HG02973 (cell line): ENCODE measurements around the gene TMEM213.
"Not testable (repeated sequence)": the region's sequence is repeated elsewhere in the genome, so short reads cannot be mapped to it uniquely, and the experiment has no call there.

ENCODE experiments used
- ATAC-seq: cut with Tn5 transposase; IDR thresholded peaks from one replicate; pipeline ENCODE4 v1.9.1; 2021; ENCODE audit warnings: moderate library complexity; ENCODE audit not compliant: unreplicated experiment

Gene TMEM213

DNA sequence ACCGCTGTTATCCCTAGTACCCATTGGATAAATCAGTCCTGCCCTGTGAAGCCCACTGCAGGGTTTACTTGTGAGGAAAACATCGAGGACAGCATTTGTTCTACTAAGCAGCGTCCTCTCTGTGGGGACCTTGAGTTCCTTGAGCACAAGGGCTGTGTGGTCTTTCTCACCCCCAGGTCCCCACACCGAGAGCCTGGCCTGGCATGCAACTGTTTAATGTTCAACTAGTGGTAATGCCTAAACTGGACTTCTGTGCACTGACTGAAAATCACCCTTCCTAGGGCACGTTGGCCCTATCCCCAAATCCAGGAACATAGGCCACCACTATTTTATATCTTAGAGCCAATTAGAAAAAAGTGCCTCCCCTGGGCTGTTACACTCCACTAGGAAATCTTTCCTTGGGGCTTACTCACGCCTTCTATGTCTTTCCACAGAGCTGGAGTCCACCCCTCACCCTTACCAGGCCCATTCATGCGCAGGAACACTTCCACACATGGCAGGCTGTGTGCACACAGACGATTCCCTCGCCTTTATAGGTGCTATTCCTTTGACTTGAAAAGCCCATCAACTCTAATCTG is 1.7 kb upstream of the TMEM213 start:
- ATAC-seq, result no peak

DNA sequence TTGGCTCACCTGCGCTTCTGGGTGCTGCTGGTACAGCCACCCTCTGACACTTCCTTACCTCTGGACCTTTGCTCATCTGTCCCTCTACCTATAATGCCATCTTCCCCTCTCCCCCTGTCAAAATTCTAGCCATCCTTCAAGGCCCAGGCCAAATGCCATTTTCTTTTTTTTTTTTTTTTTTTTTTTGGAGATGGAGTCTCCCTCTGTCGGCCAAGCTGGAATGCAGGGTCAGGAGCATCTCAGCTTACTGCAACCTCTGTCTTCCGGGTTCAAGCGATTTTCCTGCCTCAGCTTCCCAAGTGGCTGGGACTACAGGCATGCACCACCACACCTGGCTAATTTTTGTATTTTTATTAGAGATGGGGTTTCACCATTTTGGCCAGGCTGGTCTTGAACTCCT is 748 bp upstream of the TMEM213 start:
- not testable (repeated sequence) for ATAC-seq

DNA sequence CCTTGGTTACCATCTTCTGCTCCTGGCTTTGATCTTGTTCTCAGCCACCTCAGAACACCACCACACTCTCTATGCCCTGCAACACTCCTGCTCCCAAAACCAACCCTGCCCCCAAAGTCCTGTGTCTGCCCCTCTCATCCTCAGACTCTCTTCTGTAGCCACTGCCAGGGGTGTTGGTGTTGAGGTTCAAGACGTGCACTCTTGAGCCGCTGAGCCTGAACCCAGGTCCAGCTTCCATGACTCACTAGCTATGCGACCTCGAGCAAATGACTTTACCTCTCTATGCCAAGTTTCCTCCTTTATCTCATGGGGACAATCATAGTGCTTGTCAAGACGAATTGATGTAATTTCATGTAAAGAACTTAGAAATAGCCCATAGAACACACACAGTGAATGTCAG is 1.0 kb downstream of the TMEM213 start:
- no peak for ATAC-seq

DNA sequence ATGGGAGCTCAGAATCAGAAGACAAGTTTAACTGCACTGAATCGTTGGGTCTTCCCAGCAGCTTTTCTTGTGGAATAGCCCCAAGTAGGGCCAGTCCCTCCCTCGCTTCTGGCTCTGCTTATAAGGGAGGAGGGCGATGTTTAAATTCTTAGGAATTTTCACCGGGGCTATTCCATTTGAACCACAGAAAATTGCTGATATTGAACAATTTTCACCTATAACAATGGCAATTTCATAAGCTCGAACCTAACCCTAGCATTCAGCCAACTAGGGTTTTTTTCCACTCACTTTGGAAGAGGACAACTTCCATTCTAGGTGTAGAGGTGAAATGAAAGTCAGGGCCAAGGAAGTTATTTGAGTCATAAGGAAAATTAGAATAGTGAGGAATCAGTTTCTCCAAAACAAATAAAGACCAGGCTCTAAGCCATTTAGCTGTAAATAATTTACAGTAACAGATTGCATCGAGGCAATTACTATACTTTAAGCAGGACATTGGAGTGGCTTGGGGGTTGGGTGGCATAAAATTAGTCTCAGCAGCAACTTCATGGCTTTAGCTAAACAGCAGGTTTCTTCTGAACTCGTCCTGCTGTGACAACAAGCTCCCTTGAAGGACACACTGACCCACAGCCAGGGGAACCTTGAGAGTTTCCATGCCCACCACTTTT is 1.7 kb downstream of the TMEM213 start:
- ATAC-seq, result no peak

DNA sequence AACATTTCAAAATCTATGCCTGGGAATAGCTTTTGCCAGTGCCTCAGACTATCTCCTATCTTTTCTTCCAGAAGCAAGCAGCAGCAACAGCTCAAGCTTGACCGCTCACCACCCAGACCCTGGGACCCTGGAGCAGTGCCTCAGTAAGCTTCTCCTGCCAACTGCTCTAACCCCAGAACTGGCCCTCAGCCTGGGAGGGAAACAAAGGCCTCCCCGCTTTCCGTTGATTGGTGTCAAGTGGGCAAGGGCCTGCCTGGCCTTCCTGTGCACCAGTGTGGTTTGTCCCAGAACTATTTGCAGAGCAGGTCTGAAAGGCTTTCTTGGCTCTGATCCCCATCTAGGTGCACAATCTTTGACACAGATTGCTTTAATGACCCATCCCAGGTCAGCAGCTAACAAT is 3.5 kb downstream of the TMEM213 start:
- no peak for ATAC-seq

DNA sequence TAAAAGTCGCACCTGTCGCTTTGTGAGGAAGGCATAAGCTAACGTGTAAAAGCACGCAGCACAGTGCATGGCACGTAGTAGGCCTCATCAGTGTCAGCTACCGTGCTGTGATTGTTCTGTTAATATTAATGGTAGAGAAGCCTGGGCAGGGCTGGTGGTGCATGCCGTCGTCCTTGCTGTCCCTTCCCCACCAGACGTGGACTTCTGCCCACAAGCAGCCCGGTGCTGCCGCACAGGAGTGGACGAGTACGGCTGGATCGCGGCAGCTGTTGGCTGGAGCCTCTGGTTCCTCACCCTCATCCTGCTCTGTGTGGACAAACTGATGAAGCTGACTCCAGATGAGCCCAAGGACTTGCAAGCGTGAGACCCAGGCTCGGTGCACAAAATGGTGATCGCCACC is 4.9 kb downstream of the TMEM213 start:
- ATAC-seq, result no peak

DNA sequence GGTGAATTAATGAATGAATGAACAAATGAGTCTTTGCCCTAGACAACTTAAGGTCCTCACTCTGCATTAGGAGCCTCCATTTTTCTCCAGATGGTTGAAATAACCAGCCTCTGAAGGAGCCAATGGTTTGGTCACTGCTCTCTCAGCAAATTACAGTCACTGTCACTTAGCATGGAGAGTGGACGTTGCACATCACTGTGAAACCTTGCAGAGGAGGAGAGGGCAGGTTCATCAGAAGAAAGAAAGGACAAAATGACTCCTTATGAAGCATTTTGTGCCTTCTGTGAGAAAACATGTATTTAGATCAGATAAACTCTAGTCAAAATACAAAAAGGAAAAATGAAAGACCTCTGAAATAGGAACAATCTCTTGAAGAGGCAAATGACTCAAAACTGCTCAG is 6.8 kb downstream of the TMEM213 start:
- ATAC-seq, result no peak

DNA sequence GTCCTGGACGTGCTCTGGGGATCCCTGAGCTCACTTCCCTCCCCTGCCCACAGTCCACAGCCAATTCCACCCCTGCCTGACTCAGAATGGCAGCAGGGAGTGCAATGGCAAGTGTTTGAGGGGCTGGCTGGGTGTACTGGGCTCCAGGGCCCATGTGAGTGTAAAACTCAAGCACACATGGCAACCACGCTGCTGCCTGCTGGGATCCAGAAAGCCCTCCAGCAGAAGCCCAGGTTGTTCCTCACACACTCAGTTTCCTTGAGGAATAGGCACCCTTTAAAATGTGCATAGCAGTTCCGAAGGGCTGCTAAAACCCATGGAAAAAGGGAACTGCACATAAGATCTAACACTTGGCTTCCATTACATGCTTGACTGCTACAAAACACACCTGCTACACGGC is 11.6 kb downstream of the TMEM213 start:
- ATAC-seq, result no peak

DNA sequence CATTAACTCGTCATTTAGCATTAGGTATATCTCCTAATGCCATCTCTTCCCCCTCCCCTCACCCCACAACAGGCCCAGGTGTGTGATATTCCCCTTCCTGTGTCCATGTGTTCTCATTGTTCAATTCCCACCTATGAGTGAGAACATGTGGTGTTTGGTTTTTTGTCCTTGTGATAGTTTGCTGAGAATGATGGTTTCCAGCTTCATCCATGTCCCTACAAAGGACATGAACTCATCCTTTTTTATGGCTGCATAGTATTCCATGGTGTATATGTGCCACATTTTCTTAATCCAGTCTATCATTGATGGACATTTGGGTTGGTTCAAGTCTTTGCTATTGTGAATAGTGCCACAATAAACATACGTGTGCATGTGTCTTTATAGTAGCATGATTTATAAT is 13.5 kb downstream of the TMEM213 start:
- ATAC-seq, result not testable (repeated sequence)

DNA sequence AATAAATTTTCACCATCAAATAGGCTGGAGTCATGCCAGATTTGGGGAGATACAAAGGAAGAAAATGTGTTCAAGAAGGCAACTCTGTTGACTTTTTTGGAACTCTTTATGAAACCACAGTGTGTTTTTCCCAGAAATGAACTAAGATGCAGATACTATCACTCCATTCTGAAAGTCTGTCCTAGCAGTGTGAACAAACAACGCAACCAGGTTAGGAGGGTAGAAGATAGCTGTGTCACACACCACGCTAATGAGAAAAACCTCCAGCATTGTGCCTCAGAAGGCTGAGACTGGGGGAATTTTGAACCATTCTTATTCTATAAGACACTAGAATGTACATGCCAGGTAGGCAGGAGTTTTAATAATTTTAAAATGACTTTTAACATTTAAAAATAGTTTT is 16.2 kb downstream of the TMEM213 start:
- no peak for ATAC-seq

DNA sequence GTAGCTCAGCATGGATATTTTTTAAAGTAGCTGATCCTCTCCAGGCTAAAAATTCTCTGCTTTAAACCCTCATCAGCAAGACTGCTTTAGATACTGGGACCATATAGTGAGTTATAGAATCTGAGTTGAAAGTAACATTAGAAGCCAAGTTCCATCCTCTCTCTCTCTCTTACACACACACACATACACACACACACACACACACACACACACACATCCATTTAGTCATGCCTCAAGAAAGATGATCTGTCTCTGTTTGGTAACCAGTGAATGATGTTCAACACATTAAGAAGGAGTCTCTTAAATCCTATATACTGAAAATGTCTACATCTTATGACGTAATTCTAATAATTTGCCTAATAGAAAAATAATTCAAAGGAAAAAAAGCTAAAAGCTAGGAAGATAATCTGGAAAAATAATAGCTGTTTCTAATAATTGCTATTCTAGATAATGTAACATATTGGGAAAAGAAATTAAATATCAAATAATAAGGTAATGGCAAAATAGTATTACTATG is 17.1 kb downstream of the TMEM213 start:
- ATAC-seq, result no peak

DNA sequence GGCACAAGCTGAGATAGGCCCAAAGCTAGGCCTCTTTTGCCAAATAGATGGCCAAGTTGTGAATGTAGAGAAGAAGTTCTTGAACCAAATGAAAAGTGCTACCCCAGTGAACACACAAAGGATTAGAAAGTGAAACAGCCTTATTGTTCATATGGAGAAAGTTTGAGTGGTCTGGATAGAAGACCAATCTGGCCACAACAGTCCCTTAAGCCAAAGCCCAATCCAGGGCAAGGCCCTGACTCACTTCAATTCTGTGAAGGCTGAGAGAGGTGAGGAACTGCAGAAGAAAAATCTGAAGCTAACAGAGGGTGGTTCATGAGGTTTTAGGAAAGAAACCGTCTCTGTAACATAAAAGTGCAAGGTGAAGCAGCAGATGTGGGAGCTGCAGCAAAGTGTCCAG is 18.9 kb downstream of the TMEM213 start:
- ATAC-seq, result no peak

DNA sequence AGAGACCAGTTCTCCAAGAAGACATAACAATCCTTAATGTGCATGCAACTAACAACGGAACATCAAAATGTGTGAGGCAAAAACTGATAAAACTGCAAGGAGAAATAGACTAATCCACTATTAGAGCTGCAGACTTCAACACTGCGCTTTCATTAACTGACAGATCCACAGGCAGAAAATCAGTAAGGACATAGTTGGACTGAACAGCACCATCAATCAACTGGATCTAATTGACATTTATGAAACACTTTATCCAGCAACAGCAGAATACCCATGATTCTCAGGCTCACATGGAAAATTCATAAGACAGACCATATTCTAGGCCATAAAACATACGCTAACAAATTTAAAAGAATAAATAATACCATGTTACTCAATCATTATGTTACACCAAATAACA is 21.8 kb downstream of the TMEM213 start:
- no peak for ATAC-seq

DNA sequence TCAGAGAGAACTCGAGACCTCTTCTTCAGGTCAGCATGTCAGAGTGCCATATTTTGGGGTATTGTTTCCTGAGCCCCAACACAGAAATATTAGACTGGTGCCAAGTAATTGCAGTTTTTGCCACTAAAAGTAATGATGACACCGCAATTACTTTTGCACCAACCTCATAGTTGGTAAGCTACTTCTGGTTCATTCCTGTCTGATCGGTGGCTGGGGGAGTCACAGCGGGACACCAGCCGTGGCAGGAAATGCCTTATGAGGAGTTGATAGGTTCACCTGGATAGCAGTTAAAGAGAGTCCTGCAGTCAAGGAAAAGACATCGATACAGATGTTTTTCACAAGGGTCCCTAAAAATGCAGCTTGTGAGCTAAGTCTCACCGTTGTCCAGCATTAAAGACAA is 24.1 kb downstream of the TMEM213 start:
- ATAC-seq, result no peak

DNA sequence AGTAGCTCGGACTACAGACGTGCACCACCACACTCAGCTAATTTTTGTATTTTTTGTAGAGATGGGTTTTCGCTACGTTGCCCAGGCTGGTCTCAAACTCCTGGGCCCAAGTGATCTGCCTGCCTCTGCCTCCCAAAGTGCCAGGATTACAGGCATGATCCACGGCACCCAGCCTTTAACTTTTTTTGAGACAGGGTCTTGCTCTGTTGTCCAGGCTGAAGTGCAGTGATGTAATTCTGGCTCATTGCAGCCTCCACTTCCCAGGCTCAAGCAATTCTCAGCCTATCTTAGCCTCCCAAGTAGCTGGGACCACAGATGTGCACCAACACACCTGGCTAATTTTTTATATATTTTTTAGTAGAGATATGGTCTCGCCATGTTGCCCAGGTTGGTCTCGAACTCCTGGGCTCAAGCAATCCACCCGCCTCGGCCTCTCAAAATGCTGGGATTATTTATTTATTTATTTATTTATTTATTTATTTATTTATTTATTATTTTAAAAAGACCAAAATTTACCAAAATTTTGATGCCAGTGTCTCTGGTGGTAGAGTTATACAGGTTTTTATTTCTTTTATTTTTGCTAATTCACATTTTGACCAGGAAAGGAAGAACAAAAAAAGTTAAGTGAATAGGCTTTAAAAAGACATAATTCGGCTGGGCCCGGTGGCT is 25.2 kb downstream of the TMEM213 start:
- ATAC-seq, result no peak

DNA sequence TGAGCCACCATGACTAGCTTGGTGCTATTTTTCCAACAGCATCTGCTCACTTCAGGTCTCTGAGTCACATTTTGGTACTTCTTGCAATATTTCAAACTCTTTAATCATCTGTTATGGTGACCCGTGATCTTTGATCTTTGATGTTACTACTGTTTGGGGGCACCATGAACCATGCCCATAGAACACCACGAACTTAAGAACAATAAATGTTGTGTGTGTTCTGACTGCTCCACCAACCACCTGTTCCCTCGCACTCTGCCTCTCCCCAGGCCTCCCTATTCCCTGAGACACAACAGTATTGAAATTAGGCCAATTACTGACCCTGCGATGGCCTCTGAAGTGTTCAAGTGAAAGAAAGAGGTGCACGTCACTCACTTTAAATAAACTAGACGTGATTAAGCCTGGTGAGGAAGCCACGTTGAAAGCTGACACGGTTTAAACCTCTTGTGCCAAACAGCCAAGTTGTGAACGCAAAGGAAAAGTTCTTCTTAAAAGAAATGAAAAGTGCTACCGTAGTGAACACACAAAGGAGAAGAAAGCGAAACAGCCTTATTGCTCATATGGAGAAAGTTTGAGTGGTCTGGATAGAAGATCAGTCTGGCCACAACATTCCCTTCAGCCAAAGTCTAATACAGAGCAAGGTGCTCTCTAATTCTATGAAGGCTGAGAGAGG is 27.4 kb downstream of the TMEM213 start:
- ATAC-seq, result no peak

DNA sequence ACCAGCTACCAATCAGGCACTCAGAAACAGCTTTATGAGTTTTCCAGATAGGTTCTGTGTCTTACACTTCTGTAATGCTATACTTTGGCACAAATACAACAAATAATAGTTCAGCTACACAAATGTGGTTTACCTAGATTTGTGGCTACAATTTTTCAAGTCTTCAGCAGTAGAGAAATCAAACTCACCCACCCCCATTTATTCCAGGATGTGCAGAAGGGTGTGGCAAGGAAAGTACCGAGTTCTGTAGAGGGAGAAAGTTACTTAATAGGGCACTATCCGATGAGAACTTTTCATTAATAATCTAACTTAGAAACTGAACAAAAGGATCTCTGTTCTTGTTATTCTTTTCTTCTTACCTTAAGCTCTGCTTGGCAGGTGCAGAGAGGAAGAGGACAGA is 30.5 kb downstream of the TMEM213 start:
- ATAC-seq, result no peak

DNA sequence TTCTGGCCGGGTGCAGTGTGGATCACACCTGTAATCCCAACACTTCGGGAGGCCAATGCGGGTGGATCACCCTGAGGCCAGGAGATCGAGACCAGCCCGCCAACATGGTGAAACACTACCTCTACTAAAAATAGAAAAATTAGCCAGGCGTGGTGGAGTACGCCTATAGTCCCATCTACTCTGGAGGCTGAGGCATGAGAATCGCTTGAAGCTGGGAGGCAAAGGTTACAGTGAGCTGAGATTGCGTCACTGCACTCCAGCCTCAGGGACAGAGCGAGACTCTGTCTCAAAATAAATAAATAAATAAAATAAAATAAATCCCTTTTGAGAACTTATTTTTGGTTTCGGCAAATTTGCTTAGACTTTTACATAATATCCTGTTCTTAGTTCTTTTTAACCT is 31.5 kb downstream of the TMEM213 start:
- no peak for ATAC-seq

DNA sequence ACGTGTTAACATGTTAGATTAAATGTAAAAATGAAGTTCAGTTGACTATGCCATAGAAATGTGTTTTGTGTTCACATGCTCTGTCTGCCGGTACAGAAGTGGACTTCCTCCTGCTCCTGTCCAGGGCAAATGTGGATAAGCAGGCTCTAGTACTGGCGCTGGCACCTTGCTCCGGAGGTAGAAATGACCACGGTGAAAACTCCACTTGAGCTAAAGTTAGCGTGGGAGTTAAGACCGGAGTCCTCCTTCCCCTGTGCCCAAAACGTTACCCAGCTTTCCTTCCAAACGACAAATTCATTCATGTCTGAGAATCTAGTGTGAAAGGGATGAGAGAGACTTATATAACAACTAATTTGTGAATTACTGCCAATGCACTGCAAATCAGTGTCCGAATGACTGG is 35.2 kb downstream of the TMEM213 start:
- ATAC-seq, result no peak

DNA sequence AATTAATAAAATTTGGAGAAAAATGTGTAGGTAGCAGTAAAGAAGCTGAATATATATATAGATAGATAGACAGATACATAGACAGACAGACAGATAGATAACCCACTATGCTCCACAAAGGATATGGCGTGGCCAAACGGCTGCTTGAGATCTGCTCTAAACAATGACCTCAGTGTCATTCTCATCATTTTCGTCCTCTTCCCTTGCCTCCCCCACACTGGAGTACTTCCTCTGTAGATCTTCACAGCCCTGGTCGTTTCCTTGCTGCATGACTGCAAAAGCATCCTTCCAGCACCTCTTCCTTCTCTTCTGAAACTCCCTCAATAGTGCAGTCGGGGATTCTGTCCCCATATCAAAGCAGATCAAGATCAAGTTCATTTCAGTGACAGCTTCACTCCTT is 35.8 kb downstream of the TMEM213 start:
- no peak for ATAC-seq

DNA sequence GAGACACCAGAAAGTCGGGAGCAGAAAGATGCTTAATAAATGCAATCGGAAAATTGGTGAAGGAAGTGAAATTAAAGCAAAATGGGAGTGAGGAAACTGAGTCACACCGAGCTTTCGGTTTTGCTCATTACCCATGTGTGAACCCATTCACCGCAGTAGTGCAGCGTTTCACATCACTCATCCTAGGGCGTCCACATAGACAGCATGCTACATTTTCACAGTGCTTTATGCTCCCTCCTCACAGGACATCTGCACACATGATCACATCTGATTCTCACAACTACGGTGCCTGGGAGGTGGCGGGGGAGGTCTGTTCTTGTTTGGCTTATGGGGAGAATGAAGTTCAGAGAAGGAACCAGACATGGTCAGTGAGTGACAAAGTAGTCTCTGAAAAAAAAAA is 36.8 kb downstream of the TMEM213 start:
- no peak for ATAC-seq

DNA sequence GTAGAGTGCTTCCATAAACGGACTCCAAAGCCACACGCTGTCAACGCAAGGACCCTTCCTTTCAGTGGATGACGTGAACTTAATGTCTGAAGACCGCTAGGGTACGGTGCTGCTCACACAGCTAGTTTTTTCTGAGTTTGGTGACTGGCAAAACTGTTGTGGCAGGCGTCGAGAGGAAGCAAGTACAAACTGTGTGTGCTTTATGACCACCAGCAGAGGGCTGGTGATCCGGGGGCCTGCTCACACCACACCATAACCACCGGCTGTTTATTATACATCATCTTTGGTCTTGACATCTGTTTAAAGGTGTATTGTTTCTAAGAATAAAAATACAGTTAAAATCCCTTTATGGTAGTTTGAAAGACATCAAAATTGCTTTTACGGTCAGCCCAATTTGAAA is 37.3 kb downstream of the TMEM213 start:
- no peak for ATAC-seq
